ENCODE results near the gene EFHC1. TPM values are rescaled to one million over a fixed set of nuclear protein-coding genes. Genes with fewer than 3 reads are reported as not detected.

EFHC1 gene, protein sequence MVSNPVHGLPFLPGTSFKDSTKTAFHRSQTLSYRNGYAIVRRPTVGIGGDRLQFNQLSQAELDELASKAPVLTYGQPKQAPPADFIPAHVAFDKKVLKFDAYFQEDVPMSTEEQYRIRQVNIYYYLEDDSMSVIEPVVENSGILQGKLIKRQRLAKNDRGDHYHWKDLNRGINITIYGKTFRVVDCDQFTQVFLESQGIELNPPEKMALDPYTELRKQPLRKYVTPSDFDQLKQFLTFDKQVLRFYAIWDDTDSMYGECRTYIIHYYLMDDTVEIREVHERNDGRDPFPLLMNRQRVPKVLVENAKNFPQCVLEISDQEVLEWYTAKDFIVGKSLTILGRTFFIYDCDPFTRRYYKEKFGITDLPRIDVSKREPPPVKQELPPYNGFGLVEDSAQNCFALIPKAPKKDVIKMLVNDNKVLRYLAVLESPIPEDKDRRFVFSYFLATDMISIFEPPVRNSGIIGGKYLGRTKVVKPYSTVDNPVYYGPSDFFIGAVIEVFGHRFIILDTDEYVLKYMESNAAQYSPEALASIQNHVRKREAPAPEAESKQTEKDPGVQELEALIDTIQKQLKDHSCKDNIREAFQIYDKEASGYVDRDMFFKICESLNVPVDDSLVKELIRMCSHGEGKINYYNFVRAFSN
- 8.1 to 13.3 TPM (median 12.2 TPM) in 5 replicates for total RNA-seq (2022; extraction: Qiagen RNA extraction; ENCODE audit: low read depth)

DNA sequence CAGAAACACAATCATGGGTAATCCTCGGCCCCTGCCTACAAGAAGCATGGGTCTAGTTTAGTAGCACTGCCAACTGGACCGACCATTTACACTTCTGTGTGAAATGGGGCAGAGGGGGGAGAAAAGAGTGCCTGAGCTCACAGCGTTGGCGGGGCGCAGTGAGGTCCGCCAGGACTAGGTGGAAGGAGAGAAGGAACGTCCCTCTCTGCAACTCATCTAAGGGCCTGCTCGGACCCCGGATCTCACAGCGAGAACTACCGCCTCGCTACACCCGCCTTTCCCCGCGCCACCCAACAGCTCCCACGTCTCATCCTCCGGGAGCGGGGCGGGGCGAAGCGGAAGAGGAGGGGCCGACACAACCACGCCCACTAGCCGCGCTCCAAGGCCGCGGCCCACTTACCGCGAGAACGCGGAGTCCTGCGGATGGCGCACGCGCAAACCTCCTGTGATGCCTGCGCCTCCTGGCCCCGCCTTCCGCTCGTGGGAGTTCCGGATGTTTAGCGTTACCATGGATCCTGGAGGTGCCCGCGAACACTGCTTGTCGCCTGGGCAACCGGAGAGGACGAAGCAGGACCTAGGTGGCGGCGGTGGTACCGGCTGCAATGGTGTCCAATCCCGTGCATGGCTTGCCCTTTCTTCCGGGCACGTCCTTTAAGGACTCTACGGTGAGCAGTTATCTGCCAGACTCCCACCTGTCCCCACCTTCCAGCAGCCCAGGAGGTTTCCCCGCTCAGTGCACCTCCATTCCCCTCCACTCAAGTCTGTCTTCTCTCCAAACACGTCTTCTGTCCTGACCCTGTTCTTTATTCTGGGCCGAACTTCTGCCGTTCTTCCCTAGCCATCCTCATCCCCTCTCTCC lies at the start of gene EFHC1:
TSS of gene EFHC1 (plus strand) at position 534 of the 859 bp plus-strand sequence. CDS start at position 603, 69 bp downstream.

Other genes with a start within 250 kb of the EFHC1 start
- not detected in 5 replicates for gene IL17A, start 234.0 kb upstream of the EFHC1 start, total RNA-seq (2022; extraction: Qiagen RNA extraction; ENCODE audit: low read depth)
- gene IL17F, start 175.8 kb upstream of the EFHC1 start, total RNA-seq (2022; extraction: Qiagen RNA extraction; ENCODE audit: low read depth): not detected in 5 replicates
- gene MCM3, start 135.6 kb upstream of the EFHC1 start, total RNA-seq (2022; extraction: Qiagen RNA extraction; ENCODE audit: low read depth): 72.8 to 80.0 TPM (median 78.4 TPM) in 5 replicates
- gene PAQR8, start 58.2 kb upstream of the EFHC1 start, total RNA-seq (2022; extraction: Qiagen RNA extraction; ENCODE audit: low read depth): 0.85 to 1.2 TPM (median 1.1 TPM) in 5 replicates
- gene TRAM2, start 156.7 kb downstream of the EFHC1 start, total RNA-seq (2022; extraction: Qiagen RNA extraction; ENCODE audit: low read depth): 31.4 to 40.3 TPM (median 38.0 TPM) in 5 replicates